Stimulated activated naive CD4-positive, alpha-beta T cell treated with Interleukin-2 at 50 U/mL for 16 hours (primary cell): ENCODE data around the gene UBAC2.

Source experiments
- DNase-seq: peaks from one replicate; lab custom pipeline; 2025; lab: John Stamatoyannopoulos, UW

The UBAC2 gene

GRCh38 chr13:99311748-99312492, 111.3 kb downstream of the UBAC2 start:
- DNase-seq: no peak

- DNase-seq: no peak
Observed at GRCh38 chr13:99312493-99312883, 111.8 kb downstream of the UBAC2 start.

GRCh38 chr13:99313501-99313900, 112.8 kb downstream of the UBAC2 start:
- no peak for DNase-seq

DNA sequence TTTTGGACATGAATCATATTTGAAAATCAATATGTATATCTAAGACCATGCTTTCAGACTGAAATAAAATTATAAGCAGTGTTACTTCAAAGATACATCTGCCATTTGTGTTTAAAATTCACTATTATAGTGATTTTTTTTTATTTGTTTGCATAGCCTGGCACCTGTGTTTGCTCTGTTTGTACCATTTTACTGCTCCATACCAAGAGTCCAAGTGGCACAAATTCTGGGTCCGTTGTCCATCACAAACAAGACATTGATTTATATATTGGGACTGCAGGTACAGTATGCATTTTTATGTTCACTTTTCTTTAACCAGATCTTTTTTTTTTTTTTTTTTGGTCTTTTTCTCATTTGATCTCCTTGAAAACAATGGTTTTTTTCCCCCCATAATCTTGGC, 113.3 kb downstream of the UBAC2 start:
- no peak for DNase-seq

- DNase-seq: peak; percentile 71
Observed at GRCh38 chr13:99314640-99315176, 114.1 kb downstream of the UBAC2 start.

DNA sequence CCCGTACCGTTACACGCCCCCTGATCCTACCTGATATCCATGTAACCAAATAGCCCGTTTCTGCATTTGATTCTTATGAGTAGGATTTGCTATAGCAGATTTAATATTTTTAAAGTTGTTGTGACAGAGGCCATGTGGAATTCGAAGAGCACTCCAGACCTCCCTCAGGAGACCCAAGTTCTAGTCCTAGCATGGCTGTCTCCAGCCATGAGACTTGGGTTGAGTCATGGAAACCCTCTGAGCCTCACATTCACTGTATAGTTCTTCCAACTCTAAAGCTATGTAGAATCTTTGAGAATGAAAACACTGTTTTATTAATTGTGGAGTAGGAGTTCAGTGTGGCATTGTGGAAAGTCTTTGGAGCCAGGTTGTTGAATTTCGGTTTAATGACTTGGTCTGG, 114.5 kb downstream of the UBAC2 start:
- no peak for DNase-seq

DNA sequence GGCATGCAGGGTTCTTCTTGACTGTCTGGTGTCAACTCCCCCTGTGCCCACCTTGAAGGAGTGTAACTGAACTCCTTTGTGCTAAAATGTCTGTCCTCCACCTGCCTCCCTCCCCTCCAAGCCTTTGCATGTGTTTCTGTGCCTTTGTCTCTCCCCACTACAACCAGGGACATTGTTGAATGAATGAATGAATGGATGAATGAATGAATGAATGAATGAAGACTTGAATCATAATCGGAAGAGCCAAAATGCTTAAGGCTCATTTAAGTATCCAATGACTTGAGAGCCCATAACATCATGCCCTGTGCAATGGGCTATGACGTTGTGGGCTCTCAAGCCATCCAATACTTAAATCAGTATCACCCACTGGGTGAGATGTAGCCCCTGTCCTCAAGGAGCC, 115.6 kb downstream of the UBAC2 start:
- DNase-seq: no peak

DNA sequence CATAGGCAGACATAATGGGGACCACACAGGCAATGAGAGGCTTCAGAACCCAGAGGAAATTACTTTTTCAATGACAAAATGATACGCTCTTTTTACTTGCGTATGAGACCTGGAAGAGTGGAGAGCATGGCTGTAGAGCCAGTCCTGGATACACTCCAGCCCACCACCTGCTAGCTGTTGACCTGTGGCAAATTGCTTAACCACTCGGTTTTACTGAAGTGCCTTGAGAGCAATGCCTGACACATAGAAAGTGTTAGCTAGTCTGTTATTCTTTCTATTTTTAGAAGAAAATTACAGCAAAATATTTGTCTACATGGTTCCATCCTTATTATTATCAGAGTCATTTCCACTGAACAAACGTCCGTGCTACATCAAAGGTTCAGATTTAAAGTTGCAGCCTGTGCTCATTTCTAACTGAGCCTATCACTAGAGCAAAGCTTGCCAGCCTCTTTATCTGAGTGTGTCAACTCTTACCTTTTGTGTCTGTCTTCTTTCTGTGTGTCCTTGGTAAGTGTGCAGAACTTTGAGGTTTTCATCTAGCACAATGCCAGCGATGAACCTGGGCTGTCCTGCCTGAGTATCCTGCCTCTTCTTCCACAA, 116.1 kb downstream of the UBAC2 start:
- DNase-seq: no peak

- no peak for DNase-seq
Observed at GRCh38 chr13:99320693-99321481, 120.2 kb downstream of the UBAC2 start.

GRCh38 chr13:99321709-99322108, 121.1 kb downstream of the UBAC2 start:
- DNase-seq: no peak

GRCh38 chr13:99322297-99323103, 121.8 kb downstream of the UBAC2 start:
- DNase-seq: peak; percentile 35

DNA sequence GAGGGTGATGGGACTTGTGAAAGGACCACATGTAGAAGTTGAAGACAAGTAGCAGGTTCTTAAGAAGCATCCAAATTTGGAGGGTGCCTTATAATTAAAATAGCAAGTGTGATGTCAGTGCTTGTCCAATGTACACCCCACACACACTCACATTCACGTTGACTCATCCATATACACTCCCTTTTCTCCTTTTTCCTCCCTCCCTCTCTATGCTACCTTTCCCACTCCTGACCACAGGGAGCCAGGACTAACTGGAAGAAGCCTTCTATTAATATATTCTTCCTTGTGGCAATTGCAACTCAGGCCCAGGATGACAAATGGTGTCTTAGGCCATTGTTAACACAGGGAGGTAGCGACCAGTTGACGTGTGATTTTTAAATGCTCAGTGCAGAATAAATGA, 122.8 kb downstream of the UBAC2 start:
- no peak for DNase-seq

- no peak for DNase-seq
Observed at GRCh38 chr13:99326012-99326411, 125.4 kb downstream of the UBAC2 start.

GRCh38 chr13:99327126-99327525, 126.5 kb downstream of the UBAC2 start:
- no peak for DNase-seq

GRCh38 chr13:99327761-99328160, 127.1 kb downstream of the UBAC2 start:
- no peak for DNase-seq

GRCh38 chr13:99329477-99329876, 128.8 kb downstream of the UBAC2 start:
- no peak for DNase-seq

DNA sequence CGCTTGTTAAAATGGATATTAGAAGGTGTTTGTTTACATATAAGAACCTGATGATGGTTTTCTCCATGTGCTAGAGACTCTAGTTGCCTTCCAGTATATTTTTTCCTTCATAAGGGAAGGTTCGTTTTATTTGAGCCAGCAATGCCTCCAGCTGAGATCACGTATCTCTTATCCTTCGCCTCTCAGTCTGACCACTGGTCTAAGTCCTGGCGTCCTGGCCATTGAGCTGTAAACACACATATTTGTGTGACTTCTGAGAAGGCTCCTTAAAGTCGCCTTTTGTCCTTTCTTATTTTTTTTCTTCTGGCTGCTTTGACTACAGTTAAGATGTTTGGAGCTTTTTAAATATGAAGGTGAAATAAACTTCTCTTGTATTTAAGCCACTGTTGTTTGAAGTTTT, 130.3 kb downstream of the UBAC2 start:
- no peak for DNase-seq

- no peak for DNase-seq
Observed at GRCh38 chr13:99331881-99332293, 131.2 kb downstream of the UBAC2 start.

DNA sequence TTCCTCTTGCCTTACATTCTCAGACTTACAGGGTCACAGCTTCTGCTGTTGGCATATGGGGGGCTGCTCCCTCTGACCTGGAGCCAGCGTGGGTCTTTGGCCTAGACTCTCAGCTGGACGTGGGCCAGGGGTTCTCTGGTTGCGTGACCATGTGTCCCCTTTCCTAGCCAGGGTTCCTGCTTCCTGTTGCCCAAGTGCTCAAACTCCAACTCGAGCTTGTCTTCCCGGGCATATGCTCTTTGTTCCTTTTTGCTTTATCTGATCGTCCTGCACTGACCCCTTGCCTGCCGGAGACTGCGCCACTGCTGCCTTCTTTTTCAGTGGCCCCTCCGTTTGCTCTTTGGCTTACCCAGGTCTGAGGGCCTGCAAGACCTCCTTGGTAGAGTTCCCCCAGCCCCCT, 131.8 kb downstream of the UBAC2 start:
- DNase-seq: no peak

- DNase-seq: no peak
Observed at GRCh38 chr13:99334221-99334620, 133.6 kb downstream of the UBAC2 start.

GRCh38 chr13:99335087-99335486, 134.4 kb downstream of the UBAC2 start:
- DNase-seq: no peak

GRCh38 chr13:99335603-99336002, 134.9 kb downstream of the UBAC2 start:
- DNase-seq: no peak
